ENCODE data around the gene TRIO. TPM values are rescaled to one million over a fixed set of nuclear protein-coding genes. Genes with fewer than 3 reads are reported as not detected.
A peak's percentile ranks its signal among the peaks of the same experiment; 100 is the strongest.
"Not testable (repeated sequence)": the region's sequence is repeated elsewhere in the genome, so short reads cannot be mapped to it uniquely, and the experiment has no call there.

TRIO gene
- total RNA-seq, 1 experiment from 2014 or later, result 144 TPM

DNA sequence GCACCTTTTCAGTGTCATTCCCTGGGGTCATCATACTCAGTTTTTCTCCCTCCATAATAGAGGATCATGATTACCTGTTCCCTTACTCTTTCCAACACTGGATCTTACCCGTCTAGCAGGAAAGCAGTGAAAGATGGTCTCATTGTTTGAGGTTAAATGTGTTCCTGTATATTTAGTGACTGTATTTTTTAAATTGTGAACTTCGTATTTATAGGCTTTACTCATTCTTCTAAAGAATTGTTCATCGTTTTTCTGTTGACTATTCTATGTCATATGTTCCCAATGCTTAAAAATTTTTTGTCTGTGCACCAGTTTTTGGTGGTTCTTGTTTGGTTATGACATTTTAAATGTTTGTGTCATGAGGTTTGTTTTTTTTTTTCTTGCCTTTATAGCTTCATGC lies 233.6 kb downstream of the TRIO start:
- DNase-seq (ENCODE audit: low read depth), result no peak

DNA sequence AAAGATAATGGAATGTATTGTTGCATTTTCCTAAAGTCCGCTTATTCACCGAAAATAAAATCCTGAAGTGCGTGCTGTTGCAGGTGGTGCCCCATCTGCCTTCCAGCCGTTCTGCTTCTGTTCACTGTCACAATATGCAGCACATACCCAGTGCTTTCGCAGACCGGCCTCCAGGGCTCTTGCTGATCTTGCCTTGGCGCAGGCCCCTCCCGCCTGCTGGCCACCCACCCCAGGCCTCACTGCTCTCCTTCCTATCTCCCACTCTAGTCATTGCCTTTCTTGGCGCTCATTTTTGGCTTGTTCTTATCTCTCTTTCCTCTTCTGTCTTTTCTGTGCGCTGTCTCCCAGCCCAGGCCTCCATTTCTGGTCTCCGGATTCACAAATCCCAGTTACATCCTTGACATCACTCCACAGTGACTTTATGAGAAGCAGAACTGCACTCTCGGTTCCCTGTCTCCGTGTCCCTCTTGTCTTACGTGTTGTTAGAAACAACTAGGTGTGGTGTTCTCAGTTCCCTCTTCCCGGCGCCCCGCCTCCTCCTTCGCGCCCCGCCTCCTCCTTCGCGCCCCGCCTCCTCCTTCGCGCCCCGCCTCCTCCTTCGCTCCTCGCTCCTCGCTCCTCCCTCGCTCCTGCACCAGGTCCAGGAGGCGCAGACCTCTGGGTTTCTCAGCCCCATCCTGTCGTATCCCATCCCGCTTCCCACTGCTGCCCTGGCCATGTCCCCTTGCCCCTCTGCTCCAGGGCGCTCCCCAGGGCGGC lies 236.8 kb downstream of the TRIO start:
- DNase-seq (ENCODE audit: low read depth), result no peak

DNA sequence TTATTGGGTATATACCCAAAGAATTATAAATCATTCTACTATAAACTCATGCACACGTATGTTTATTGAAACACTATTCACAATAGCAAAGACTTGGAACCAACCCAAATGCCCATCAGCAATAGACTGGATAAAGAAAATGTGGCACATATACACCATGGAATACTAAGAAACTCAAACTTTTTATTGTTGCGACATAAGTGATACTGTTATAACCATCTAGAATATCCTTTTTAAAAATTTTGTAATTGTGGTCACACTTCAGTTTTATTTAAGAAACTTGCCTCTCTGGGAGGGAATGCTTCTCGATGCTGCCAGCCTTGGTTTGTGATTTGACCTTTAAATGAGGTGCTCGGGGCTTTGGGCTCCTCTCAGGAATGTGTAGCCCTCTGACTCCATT lies 237.6 kb downstream of the TRIO start:
- DNase-seq (ENCODE audit: low read depth), result no peak

DNA sequence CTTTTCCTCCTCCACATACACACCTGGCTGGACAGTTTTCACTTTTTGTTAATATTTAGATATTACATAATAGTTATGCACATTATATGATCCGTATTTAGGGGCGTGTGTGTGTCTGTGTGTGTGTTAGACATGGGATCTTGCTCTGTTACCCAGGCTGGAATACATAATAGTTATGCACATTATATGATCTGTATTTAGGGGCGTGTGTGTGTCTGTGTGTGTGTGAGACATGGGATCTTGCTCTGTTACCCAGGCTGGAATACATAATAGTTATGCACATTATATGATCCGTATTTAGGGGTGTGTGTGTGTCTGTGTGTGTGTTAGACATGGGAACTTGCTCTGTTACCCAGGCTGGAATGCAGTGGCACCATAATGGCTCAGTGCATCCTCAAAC lies 239.5 kb downstream of the TRIO start:
- no peak for DNase-seq (ENCODE audit: low read depth)

DNA sequence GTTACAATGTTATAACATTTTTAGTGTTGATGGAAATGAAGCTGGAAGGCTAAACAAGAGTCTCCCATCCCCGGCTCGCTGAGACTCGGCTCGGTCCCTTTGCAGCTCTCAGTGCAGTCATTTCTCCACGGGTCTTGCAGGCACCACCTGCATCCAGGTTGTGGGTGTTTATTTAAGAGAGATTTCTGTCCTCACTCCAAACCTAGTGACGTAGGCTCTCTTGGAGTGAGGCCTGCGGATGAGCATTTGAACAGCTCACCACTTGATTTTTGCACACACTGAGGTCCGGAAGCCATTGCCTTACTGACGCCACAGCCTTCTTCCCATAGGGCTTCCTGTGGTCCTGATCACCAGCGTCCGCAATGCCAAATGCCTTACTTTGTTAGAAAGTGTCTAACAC lies 240.8 kb downstream of the TRIO start:
- no peak for DNase-seq (ENCODE audit: low read depth)

DNA sequence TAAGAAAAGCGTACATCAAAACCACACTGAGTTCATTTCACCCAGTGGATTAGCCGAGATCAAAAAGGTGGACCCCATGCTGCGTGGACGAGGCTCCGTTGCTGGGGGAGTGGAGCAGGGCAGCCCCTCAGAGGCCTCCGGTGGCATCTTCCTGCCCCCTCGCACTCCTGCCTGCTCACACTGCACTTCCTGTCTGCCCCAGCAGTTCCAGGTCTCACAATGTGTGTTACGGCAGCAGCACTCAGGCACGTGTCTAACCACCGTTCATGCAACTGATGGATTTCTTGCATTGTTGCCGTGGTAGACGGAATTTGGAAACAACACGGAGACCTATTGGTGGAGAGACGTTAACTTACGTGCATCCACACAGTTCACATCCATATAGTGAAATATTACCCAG lies 241.9 kb downstream of the TRIO start:
- DNase-seq (ENCODE audit: low read depth), result no peak

DNA sequence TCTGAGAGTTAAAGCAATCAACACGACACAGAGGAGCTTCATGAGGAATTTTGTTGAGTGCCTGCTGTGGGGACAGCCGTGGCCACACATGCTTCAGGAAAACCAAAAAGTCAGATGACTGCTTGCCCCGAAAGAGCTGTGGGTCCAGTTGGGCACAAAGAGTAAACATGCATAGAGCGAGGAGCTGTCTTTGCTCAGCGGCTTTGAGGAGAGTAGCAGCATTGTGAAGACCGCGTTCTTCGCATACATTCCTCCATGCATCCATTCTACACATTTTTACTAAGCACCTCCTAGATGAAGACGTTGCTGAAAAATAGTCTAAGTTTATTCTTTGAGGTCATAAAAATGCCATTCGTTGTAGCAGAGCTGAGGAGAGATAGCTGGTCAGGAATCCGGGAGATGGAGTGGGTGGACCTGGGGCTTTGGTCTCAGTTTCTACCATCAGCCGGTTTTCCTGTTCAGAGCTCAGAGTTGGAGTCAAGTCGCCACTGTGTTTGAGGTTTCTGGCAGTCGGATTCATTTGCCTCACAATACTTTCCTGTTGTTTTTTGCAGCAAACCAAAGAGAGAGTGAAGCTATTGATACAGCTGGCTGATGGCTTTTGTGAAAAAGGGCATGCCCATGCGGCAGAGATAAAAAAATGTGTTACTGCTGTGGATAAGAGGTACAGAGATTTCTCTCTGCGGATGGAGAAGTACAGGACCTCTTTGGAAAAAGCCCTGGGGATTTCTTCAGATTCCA lies 243.9 kb downstream of the TRIO start:
- no peak for DNase-seq (ENCODE audit: low read depth)

DNA sequence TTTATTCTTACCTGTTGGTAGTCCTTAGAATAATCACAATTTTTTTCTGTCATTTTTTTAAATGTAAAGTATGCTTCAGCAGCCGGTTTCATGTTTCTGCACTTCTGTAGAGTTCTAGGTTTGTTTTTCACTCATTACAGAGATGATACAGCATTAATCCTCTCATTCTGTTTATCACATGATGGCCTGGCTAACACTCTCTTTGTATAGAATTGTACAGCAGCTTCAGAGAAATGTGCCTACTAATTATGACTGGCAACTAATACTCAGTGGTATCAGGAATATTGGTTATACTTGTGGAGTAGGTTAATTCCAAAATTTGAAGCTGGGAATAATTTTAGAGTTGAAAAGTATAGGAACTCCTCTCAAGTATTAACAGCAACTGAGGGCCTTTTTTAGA lies 245.6 kb downstream of the TRIO start:
- DNase-seq (ENCODE audit: low read depth), result no peak

DNA sequence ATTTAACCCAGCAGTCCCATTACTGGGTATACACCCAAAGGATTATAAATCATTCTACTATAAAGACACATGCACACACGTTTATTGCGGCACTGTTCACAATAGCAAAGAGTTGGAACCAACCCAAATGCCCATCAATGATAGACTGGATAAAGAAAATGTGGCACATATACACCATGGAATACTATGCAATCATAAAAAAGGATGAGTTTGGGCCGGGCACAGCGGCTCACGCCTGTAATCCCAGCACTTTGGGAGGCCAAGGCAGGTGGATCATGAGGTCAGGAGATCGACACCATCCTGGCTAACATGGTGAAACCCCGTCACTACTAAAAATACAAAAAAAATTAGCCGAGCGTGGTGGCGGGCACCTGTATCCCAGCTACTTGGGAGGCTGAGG lies 249.4 kb downstream of the TRIO start:
- DNase-seq (ENCODE audit: low read depth), result not testable (repeated sequence)

DNA sequence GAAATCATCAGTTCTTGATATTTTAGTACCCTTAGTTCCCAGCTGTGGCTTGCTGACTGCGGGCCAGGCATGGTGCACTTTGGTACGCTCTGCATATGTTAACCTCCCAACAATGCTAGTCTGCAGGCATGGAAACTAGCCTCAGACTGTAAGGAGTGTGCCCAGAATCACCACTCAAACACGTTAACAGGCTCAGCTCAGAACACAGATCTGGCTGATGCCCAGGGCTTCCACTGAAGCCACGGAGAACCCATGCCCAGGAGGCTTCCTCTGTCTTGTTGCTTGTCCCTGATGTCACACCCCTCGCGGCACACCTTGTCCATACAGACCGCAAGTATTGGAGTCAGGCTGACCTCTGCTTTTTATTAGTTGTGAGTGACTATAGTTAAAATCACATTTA lies 251.2 kb downstream of the TRIO start:
- no peak for DNase-seq (ENCODE audit: low read depth)

DNA sequence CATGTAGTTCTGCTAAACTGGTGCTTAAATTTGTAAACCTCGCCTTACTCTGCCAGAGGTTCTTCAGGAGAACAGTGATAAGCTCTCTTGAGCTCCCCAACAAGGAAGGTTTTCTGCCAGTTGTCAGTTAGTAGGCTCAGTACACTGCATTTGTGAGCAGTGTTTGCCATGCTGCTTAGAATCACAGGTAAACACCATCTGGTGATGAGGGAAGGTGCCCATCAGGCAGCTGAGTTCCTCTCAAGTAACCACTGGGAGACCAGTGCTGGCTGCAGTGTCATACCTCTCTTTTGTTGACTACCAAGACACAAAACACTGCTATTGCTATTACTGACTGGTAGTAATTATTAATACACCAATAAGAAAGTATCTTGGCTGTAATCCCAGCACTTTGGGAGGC lies 252.3 kb downstream of the TRIO start:
- DNase-seq (ENCODE audit: low read depth), result no peak

DNA sequence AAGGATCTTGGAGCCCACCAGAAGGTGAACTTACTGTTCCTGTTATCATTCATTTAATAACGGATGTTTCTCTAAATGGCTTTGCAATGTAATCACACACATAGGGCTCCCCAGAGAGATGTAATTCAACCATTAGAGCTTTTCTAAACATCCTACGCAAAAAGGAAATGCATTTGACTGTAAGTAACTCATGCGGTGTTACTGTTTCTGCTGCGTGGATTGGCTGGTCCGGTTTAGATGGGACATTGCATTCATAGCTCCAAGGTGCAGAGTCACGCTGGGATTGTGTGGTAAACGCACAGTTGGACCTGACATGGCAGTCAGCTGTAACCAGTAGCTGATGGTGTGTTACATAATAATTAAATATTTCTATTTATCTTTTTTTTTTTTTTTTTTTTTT lies 252.9 kb downstream of the TRIO start:
- DNase-seq (ENCODE audit: low read depth), result no peak

DNA sequence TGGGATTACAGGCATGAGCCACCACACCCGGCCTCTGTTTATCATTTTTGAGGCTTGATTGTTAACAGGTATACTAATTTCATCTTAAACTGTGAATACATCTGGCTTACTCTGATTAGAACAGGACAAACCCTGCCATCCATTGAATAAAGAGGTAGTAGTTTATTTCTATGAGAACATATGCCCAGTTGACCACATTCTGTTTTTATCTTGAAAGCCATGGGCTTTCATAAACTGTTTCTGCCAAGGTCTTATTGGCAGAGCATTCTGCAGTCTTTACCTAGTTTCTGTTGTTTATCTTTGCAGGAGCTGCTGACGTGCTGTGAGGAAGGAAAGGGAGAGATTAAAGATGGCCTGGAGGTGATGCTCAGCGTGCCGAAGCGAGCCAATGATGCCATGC lies 253.6 kb downstream of the TRIO start:
- no peak for DNase-seq (ENCODE audit: low read depth)

DNA sequence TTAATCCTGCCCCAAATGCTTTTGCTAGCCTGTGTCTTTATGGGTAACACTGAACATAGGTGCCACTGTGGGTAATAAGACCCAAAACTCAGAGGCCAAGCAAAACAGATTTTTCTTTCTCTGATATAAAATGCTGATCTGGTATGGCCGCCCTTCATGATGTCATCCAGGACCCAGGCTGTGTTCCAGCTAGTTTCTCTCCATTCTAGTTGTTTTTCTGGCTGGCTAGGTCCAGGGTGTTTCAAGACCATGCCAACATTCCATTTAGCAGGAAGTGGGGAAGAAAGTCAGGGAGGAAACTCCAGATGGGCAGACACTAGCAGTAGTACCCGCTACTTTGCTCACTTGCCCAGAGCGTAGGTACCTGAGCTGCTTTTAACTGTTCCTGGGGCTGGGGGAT lies 254.6 kb downstream of the TRIO start:
- DNase-seq (ENCODE audit: low read depth), result peak; percentile 78

DNA sequence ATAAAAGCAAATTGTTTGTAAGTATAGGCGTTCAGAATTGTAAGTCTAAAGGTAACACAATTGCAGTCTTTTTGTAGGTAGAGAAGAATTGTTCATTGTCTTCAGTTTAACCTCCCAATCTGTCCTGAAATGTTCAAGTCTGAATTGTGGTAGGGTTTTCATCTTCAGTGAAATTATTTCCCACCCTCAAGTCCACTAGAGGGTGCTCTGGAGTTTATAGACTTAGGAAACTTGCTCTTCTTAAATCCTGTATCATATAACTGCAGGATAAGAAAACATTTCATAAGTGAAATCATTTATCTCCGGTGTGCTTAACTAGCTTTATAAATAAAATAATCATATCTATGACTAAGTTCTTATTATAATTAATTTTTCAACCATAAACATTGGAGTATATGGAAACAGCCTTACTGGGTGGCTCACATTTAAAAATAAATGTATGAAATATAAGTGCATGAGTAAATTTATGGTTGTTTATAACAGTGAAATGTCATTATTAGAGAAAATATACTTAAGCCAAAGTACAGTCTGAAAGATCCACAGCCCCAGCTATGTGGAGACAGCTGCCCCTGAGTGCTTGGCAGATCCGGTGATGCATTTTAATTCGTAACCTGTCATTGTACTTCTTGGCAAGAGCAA lies 256.0 kb downstream of the TRIO start:
- peak; percentile 81 for DNase-seq (ENCODE audit: low read depth)

DNA sequence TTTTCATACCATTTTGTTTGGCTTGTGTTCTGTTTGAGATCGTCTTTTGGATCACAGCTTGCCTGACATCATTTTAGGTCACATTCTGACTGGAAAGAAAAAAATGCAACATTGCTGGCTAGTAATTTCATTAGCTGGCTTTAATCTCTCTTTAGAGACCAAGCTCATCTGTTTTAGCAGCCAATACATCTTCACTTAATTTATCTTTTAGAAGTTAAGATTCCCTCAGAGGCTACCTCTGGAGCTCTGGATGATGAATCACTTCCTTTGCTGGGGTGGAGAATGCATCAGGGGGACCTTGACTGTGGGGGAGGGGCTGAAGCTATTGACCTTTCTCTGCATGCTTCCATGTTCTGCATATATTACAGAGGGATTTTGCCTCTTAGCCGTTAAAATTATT lies 256.9 kb downstream of the TRIO start:
- DNase-seq (ENCODE audit: low read depth), result peak; percentile 88

DNA sequence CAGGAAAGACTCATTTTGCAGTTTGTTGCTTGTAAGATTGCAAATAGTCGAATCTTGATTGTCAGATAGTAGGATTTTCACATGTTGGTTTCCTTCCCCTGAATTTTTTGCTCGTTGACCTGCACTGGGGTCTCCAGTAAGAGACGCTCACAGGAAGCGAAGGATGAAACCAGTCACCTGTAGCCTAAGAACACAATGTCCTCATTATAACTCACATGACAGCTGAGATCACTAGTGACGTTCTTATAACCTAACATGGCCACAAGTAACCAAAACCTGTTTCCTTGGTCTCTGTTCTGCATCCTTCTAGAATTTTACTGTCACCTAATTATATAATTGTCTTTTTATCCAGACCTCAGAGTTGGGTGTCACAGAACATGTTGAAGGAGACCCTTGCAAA lies 257.5 kb downstream of the TRIO start:
- DNase-seq (ENCODE audit: low read depth), result no peak

DNA sequence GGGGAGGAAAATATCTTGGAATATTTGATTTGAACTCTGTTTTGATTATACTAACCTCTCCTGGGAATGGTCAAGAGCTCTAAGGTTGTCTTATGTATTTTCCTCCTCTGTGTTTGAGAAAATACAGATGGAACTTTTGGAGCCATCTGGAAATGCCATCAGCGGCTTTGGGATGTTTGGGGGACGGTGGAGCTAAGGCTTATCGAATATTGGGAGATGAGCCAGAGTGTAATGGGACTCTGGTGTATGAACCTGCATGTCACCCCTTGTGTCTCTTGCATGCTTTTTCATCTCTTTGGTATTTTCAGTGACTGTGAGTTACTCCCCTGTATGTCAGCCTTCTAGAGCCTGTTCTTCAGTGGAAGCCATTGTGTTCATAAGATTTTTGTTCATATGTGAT lies 258.5 kb downstream of the TRIO start:
- no peak for DNase-seq (ENCODE audit: low read depth)

DNA sequence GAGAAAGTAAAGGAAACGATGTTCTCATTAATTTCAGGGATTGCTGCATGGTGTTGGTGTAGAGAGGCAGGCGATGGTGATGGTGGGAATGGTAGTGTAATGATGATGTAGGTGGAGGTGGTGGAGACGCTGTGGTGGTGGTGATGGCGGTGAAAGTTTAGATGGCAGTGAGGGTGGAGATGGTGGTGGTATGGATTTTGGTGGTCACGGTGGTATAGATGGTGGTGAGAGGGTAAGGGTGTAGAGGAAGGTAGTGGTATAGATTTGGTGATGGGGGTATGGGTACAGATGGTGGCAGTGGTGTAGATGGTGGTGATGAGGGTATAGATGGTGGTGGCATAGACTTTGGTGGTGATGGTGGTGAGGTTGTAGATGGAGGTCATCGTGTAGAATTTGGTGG lies 259.3 kb downstream of the TRIO start:
- no peak for DNase-seq (ENCODE audit: low read depth)

DNA sequence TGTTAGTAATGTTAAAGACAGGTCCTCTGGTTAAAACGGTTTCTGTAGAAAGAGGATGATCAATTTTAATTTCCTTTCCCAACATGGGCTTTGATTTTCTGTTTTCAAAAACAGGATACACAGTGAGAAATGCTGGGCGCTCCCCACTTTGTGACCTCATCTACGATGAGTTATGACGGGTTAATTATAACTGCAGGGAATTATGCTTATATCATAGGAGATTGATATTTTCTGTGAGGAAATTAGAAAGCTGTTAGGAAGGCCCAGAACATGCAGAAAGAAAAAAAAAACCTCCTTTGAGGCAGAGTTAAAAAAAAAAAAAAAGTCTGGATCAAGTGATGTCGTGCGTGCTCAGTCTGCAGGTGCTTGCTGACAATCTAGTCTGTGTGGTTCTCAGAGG lies 261.6 kb downstream of the TRIO start:
- DNase-seq (ENCODE audit: low read depth), result peak; percentile 33

DNA sequence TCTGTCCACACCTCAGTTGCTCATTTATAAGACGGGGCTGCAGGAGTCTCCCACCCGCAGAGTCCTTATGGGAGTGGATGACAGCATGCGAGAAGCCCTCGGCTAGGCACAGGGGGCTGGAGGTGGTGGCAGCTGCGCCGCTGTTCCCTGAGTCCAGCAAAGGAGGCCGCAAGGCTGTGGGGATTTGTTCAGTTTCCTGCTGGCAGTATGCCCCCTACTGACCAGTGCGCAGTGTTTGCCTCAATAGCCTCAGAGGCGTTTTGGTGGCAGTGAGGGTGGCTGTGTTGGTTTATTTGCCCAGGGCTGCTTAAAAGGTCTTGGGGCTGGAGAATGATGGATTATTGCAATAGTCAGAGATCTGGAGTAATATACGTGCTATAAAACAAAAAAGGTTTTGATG lies 262.1 kb downstream of the TRIO start:
- DNase-seq (ENCODE audit: low read depth), result peak; percentile 80

DNA sequence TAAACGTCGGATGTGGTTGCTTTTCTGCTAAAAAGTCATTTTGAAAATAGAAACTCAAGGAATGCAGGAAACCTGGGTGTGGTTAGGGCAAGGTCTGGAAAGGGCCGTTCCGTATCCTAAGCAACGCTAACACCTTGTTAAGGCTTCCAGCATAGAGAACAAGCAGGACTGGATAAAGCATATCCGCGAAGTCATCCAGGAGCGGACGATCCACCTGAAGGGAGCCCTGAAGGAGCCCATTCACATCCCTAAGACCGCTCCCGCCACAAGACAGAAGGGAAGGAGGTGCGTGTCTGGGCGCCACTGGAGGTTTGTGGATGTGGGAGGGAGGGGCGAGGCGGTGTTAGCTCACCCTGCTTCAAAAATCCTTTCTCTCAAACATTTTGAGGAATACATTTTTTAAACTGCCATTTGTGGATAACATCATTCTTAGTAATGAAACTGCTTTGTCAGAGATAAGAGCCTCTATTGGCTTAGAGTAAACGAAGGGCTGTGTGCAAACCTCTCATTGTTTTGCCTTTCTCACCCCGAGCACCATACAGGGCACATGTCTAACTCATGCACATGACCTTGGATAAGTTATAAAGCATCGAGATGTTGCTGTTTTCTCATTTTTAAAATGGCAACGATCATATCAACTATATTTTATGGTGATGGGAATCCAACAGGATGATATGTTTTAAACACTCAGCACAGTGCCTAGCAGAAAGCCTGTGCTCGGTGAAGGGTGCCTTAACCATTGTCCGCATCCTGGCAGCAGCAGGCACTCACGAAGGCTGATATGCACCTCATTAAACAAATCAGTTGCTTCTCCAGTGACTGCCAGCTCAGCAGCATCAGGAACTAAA lies 262.8 kb downstream of the TRIO start:
- peak; percentile 72 for DNase-seq (ENCODE audit: low read depth)
